Activated CD8-positive, alpha-beta memory T cell treated with anti-CD3 and anti-CD28 coated beads for 4 hours (primary cell): ENCODE results near the gene AGBL4.

Source experiments
- DNase-seq, 2 donors: peaks; one replicate each; pipeline ENCODE4 v3.0.0-alpha.2; 2020; ENCODE audit warnings: low read depth in 2 of 2

AGBL4 gene

DNA sequence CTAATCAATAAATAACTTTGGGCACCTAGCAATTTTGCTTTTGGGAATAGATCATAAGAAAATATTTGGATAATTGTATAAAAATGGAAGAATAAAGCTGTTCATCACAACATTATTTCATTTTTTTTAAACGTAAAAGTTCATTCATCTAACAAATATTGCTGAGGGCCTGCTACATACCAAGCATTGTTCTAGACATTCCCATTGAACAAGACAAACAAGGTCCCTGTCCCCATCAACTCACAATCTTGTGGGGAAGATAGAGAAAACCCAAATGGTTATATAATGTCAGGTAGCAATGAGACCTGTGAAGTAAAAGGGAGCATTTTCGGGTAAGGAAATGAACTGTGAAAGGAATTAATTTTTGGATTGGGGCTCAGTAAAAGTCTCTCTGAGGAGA is 1193.0 kb downstream of the AGBL4 start:
- no peak for DNase-seq

DNA sequence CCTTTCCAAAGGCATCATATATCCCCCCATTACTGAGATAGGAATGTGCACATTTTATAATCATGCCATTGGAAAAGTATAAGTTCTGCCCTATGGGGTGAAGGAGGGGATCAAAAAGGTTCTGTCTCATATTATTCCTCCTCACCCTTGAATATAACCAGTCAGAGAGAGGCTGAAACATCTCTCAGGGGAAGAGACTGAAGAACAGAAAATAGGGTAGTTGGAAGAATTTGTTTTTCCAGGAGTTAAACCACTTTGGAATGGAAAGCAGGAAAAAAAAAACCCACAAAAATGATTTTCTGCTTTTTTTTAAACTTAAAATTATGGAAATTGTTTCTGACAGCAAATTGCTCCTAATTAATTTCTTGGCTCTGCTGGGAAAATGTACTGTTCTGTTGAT is 1194.3 kb downstream of the AGBL4 start:
- no peak for DNase-seq

GRCh38 chr1:48823168-48823567 is 1200.6 kb downstream of the AGBL4 start:
- no peak for DNase-seq

DNA sequence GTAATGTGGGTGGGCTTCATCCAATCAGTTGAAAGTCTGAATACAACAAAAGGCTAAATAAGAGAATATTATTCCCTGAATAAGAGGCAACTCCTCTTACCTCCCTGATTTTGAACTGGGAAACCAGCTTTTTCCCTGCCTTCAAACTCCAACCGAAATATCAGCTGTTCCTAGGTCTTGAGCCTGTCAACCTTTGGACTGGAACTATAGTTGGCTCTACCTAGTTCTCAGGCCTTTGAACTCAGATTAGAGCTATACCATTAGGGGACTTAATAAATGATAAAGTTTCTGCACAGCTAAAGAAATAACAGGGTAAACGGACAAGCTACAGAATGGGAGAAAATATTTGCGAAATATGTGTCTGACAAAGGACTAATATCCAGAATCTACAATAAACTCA is 1203.3 kb downstream of the AGBL4 start:
- no peak for DNase-seq

- no peak for DNase-seq
These were observed 1206.1 kb downstream of the AGBL4 start for GRCh38 chr1:48817505-48818114.

DNA sequence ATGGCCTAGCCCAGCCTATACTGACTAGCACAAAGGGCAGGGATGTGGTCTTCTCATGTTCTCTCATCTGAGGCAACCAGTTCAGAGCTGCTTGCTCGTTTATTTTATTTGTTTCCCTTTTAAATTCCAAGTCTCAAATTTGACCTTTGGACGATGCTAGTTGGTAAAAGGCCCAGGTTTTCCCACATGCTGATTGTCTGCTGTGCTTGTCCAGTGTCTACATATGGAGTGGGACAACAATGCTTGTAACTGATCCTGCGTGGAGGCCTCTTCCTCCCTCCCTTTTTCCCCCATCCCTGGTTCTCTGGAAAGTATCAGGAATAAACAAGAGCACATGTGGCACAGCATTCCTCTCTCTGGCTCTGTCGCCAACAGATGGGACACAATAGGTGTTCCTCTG is 1213.0 kb downstream of the AGBL4 start:
- DNase-seq, result no peak

DNA sequence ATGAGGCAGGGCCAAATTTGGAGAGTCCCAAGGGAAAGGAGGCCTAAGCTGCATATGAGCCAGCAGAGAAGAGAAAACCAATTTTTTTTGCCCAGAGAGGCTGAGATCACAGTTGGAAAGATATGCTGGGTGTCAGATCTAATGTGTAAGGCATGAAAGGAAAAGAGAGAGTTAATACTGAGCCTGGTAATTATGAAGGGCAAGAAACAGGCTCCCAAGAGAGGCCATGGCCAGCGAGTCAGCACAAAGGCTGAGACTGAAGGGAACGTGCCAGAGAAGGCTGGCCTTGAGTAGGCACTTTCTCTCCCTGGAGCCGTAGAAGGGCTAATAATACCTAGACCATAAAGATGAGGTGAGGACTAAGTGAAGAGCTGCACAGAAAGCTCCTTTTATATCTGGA is 1215.3 kb downstream of the AGBL4 start:
- DNase-seq, result no peak

- no peak for DNase-seq
These were observed 1216.0 kb downstream of the AGBL4 start for GRCh38 chr1:48807554-48808260.

DNA sequence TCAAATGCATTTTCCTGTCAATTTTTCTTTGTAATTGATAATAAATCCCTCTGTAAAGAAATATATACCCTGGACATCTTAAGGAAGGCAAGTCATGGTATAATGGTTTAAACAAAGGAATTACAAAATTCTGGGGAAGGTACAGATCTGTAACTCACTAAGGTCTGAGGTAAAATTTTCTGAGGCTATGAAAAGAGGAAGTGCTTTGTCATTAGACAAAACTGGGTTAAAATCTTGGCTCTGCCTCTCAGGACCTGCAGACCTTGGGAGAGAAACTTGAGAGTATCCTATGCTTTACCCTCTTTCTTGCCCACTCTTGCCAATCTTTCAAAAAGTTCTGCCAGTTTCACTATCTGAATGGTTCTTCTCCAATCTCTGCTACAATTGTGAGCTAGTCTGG is 1220.3 kb downstream of the AGBL4 start:
- DNase-seq, result no peak

- no peak for DNase-seq
These were observed 1228.9 kb downstream of the AGBL4 start for GRCh38 chr1:48794816-48795215.

GRCh38 chr1:48793863-48794262 is 1229.9 kb downstream of the AGBL4 start:
- no peak for DNase-seq

- no peak for DNase-seq
These were observed 1230.8 kb downstream of the AGBL4 start for GRCh38 chr1:48792961-48793360.

- no peak for DNase-seq
These were observed 1233.4 kb downstream of the AGBL4 start for GRCh38 chr1:48790397-48790796.

DNA sequence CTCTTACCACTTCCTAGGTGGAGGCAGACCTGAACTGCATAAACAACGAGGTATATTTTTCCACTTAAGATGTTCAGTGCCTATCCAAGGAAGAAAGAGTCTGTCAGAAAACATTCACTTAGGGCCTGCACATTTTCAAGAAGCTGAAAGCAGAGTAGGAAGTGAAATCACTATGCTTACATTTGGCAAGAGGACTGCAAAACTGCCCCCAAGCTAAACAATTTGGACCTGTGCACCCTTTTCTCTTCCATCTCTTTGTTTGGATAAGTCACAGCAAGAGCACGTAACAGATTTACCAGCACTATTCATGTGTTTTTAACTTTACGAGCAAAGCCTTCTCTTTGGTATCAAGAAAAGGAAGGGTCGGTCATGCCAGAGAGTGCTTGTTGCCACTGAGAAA is 1233.9 kb downstream of the AGBL4 start:
- no peak for DNase-seq

GRCh38 chr1:48785869-48786268 is 1237.9 kb downstream of the AGBL4 start:
- no peak for DNase-seq

- no peak for DNase-seq
These were observed 1239.5 kb downstream of the AGBL4 start for GRCh38 chr1:48784301-48784700.

- DNase-seq, result no peak
These were observed 1246.4 kb downstream of the AGBL4 start for GRCh38 chr1:48777219-48777895.

DNA sequence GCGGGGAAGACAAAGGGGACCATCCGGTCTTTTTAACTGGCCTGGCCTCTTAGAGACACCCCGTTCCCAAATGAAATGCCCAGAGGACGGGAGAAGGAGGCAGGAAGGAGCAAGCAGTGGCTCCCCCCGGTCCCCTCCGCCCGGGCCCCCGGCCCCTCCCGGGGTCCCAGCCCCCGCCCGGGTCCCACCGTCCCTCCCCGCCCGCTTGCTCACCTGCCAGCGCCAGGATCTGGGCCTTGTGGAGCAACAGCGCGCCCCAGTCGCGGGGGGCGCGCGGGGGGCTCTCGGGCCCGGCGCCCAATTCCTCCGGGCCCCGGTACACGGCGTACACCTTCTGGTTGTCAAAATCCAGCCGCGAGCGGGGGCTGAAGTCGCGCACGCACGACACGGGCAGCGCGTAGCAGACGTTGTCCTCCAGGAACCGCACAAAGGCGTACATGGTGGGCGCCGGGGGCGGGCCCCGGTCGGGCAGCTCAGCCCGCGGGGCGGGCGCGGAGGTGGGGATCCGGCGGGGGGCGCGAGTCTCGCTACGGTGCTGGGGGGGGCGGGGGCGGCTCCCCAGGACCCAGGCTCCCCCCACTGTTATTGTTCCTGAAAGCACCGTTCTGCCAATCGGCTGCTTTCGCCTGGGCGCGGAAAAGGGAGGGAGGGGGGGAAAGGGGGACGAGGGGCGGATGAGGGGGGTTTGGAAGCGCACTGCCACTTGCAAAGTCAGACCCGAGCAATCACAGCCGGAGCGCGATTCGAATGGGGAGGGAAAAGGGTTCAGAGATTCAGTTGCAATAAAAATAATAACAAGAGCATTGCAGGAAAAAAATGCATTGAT is 1247.1 kb downstream of the AGBL4 start, which contains the start of gene BEND5:
Gene BEND5 (minus strand): TSS at position 499 of the 826 bp plus-strand sequence. CDS start 60 bp downstream, at position 439.
- peak; percentile 6 to 15 for DNase-seq

GRCh38 chr1:48775831-48776392 is 1247.8 kb downstream of the AGBL4 start:
- DNase-seq, result no peak

DNA sequence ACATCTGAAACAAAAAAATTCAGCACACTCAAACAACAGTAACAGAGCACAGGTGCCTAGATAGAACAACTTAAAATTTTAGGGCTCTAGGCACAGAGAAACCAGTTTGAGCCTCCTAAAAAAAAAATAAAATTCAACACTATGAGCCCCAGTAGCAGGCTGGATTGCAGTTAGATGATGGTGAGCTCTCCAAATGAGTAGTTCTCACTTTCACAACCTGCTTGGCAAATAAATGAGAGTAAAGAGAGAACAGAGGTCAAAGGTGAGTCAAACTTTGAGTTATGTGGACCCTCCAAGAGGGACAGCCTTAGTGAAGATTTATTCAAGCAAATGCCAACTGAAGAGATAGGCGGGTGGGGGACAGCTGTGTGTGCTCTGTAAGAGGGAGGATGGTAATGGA is 1250.6 kb downstream of the AGBL4 start:
- no peak for DNase-seq

DNA sequence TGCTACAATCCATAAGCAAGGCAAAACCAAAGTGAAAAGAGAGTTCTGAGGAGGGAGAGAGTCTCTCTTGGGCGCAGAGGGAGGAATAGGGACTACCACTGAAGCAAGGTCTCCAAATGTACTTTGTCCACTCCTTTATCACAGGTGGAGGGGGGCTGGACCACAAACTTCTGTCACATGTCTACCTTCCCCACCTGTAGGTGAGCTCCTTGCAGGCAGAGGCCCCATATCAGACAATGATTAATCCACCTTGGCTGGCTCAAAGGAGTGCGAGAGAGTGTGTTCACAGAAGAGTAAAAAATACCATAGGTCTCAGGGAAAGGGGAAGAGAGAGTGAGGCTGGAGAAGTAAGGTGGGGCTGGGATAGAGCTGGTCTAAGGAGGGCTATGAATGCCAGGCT is 1251.5 kb downstream of the AGBL4 start:
- DNase-seq, result no peak

- no peak for DNase-seq
These were observed 1252.2 kb downstream of the AGBL4 start for GRCh38 chr1:48771561-48771960.
